GM13976 (cell line): ENCODE measurements around the gene USP11.
"Not testable (repeated sequence)": the region's sequence is repeated elsewhere in the genome, so short reads cannot be mapped to it uniquely, and the experiment has no call there.

ENCODE experiments used
- DNase-seq: peaks from one replicate; pipeline ENCODE4 v3.0.0; 2012; ENCODE audit warnings: low spot score
- in situ Hi-C: fragments of 300-500 bp; cut with MboI; formaldehyde crosslinking; loops from one replicate; pipeline ENCODE4 v1.12.0; 2022; ENCODE audit warnings: low sequenced_read_pairs, mixed read lengths, inconsistent platforms; ENCODE audit not compliant: unreplicated experiment
- TF ChIP-seq, protein P1 (sequence below): IDR thresholded peaks from 2 replicates; pipeline ENCODE4 v1.5.1; 2012; ENCODE audit warnings: borderline replicate concordance, mild to moderate bottlenecking; ENCODE audit not compliant: insufficient read depth; ENCODE audit errors: extremely low read depth, missing control alignments, control extremely low read depth

USP11 gene

DNA sequence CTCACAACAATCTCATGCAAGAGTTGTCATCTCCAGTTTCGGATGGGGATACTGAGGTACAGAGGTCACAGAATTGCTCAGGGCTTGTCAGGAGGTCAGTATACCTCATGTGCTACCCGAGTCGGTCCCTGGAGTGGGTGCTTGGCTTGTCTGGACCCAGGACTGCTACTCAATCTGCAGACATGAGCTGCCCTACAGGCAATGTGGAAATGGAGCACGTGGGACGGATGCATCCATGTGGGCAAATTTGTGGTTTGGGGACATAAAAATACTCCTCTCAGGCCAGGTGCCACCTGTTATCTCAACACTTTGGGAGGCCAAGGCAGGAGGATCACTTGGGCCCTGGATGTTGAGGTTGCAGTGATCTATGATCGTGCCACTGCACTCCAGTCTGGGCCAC, 15.8 kb downstream of the USP11 start:
- DNase-seq = no peak
- TF ChIP-seq, protein P1, sequence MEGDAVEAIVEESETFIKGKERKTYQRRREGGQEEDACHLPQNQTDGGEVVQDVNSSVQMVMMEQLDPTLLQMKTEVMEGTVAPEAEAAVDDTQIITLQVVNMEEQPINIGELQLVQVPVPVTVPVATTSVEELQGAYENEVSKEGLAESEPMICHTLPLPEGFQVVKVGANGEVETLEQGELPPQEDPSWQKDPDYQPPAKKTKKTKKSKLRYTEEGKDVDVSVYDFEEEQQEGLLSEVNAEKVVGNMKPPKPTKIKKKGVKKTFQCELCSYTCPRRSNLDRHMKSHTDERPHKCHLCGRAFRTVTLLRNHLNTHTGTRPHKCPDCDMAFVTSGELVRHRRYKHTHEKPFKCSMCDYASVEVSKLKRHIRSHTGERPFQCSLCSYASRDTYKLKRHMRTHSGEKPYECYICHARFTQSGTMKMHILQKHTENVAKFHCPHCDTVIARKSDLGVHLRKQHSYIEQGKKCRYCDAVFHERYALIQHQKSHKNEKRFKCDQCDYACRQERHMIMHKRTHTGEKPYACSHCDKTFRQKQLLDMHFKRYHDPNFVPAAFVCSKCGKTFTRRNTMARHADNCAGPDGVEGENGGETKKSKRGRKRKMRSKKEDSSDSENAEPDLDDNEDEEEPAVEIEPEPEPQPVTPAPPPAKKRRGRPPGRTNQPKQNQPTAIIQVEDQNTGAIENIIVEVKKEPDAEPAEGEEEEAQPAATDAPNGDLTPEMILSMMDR = no peak
- in situ Hi-C loops = no loop called here

DNA sequence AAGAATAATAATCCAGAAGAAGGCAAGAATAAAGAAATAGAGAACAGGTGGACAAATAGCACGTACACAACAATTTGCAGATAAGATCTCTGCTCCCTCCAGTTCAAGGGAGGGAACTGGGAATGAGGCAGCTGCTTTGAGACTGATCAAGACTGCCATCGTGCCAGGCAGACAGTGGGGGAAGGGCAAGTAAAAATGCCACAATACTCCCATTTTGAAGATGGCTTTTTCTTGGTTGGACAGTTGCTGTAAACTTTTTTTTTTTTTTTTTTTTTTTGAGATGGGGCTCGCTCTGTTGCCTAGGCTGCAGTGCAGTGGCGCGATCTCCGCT, 17.2 kb downstream of the USP11 start:
- DNase-seq = no peak
- in situ Hi-C loops = no loop called here
- TF ChIP-seq, protein P1 = no peak

DNA sequence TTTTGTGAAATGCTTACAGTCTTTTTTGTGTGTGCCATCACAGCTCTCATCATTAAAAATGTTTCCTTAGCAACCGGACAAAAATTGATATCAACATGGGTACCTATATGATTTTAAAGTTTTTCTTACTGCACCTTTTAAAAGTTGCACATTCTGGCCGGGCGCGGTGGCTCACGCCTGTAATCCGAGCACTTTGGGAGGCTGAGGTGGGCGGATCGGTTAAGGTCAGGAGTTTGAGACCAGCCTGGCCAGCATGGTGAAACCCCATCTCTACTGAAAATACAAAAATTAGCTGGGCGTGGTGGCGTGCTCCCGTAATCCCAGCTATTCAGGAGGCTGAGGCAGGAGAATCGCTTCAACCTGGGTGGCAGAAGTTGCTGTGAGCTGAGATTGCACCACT, 24.8 kb downstream of the USP11 start:
- DNase-seq, in situ Hi-C loops: not testable (repeated sequence)

DNA sequence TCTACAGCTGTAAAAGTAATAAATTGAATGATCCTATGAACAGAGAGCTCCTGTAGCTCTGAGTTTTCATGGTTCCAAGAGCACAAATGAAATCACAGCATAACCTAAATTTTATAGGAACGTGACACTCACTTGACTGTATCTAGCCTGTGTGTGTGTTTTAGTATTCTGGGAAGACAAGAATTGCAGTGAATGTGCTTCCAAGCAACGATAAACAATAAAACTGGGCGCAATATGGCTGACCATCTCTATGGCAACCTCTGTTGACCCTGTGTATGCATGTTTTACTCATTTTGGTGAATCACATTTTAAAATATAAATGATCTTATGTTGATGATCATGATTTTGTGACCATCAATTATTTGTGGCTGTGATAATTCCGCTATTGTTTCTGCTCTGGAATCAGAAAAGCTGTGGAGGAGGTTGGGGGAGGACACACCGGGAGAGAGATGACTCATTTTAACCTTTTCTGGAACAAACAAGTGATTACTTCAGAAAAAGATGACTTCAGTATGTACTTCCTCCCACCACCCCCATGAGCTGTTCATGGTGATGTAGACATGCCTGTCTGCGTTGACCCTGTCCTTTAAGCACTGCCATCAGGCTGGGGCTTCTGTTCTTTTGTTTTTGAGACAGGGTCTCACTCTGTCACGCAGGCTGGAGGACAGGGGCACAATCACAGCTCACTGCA, 31.8 kb downstream of the USP11 start:
- DNase-seq = no peak
- in situ Hi-C loops = no loop called here
- TF ChIP-seq, protein P1 = no peak

DNA sequence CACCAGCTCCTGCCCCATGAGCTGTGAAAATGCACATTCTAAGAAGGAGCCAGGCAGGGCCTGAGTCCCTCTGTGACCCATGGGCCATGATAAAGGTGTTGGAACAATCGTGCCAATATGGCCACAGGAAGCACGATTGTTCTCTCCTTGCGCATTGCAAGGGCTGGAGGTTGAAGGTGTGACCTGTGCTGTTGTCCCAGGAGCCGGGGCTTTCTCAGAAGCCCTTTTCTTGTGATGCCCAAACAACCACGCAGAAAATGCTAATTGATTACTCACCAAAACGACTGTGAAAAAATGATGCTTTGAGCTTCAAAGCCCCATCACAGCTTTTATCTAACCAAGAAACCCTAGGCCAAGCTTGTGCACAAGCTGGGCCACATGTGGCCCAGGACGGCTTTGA, 33.8 kb downstream of the USP11 start:
- TF ChIP-seq, protein P1 = no peak
- in situ Hi-C loops = no loop called here
- DNase-seq = no peak

DNA sequence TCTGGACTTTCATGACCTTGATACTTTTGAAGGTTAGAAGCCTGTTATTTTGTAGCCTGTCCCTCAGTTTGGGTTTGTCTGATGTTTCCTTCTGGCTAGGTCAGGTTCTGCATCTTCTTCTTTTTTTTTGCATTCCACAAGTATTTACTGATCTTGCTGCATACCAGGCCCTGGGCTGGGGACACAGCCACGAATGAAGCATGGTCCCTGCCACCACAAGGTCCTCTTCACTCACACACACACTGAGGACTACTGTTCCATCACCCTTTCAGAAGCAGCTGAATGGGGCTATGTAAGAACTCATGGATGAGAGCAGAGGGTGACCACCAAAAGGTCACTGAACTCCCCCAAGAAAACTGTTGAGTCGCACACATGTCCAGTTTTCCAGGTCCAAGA, 39.2 kb downstream of the USP11 start:
- no peak for DNase-seq
- in situ Hi-C loops = no loop called here
- TF ChIP-seq, protein P1 = no peak

DNA sequence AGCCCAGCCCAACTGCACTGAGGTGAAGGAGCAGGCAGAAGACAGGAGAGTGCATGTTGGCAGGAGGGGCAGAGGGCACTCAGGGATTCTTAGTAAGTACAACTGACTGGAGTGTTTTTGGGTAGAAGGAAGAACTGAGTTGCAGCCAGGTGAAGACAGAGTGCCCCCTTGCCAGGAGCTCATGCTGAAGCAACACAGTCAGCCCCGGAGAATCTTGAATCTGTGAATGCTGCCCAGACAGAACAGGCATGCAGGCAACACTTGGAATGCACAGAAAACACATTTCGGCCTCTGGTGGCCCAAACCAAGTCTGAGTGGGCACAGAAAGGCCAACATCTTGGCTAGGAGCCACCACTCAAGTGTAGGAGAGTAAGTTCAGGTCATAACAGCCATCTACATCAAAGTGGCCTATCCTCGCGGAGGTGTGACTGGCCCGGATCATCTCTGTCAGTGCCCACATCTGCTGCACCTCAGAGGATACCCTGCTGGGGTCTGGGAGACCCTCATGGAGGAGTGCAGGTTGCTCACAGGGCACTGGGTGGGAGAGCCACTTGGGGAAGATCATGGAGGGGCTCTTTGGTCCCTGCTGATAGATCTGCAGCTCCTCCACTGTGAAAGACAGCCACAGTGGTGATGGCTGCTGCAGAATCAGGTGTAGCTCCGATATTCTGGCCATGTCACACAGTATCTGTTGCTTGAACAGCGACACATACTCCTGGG, 40.4 kb downstream of the USP11 start:
- TF ChIP-seq, protein P1 = no peak
- in situ Hi-C loops = no loop called here
- DNase-seq = no peak
